Skin epidermis (tissue), 12 donors: ENCODE results near the gene MLLT10.

ENCODE experiments used
- H3K27ac ChIP-seq, 21 experiments: fragments of 200-600 bp; sonication (generic) in 11 of 21; one replicate each; pipeline ENCODE4 v1.5.0; 2020; ENCODE audit warnings: mild to moderate bottlenecking in 3 of 21, inconsistent platforms in 2 of 21, moderate library complexity in 2 of 21
- H3K4me3 ChIP-seq, 7 experiments: fragments of 200-600 bp; sonication (generic) in 2 of 7; one replicate each; pipeline ENCODE4 v1.5.0; 2020; ENCODE audit warnings: inconsistent platforms in 2 of 7, mild to moderate bottlenecking in 2 of 7, moderate library complexity in 1 of 7

MLLT10 gene

DNA sequence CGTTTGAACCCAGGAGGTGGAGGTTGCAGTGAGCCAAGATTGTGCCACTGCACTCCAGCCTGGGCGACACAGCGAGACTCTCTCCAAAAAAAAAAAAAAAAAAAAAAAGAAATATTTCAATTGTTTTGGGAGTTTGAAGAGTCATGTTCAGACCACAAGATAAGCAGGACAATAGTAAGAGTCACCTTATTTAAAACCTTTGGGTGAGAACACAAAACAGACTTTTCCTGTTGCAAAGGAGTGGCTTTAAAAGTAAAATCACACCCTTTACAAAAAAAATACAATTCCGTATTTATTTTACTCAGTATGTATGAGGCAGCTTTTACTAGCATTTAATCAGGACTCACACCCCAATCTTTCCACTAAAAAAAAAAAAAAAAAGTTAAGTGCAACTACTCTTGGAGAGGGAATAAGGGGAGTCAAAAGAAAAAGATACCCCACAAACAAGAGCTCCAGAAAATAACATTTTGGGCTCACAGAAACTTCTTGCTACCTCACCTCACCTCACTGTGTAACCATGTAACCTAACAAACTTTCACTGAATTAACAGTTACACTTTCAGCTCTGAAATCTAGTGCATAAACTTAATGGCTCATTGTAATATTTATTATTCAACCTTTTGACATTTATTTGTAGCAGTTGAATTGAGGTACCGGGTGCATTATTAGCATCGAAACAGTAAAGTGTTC is 19.8 kb upstream of the MLLT10 start:
- Histone ChIP-seq H3K4me3 (peak overlapping the region in 1 of 7 experiments; percentile 64), H3K27ac (peak overlapping the region in 1 of 21 experiments; percentile 39)

DNA sequence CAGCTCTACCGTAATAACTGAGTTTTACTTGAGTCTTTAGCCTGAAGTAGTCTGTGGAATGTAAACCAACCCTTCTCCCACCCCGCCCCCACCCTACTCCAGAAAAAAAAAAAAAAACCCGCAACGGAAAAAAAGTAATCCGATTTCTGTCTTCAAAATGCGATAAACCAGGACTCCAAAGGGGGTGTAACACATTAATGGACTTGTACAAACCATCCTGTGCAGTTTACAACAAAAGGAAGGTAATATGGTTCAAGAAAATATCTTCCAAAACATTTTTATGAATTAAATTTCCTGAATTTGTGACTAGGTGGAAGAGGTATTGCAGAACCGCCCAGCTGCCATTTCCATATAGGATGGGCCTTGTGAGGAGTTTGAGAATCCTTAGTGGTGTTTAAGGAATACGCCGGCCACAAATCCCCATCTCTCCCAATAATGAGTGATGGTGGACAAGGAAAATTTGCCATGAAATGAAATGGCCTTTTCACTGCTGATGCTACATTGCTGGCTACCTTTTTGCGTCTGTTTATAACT is 19.1 kb upstream of the MLLT10 start:
- peak overlapping the region in 3 of 7 experiments; percentile 58 to 65 (median 64) for H3K4me3 ChIP-seq
- peak overlapping the region in 4 of 21 experiments; percentile 14 to 87 (median 28) for H3K27ac ChIP-seq

DNA sequence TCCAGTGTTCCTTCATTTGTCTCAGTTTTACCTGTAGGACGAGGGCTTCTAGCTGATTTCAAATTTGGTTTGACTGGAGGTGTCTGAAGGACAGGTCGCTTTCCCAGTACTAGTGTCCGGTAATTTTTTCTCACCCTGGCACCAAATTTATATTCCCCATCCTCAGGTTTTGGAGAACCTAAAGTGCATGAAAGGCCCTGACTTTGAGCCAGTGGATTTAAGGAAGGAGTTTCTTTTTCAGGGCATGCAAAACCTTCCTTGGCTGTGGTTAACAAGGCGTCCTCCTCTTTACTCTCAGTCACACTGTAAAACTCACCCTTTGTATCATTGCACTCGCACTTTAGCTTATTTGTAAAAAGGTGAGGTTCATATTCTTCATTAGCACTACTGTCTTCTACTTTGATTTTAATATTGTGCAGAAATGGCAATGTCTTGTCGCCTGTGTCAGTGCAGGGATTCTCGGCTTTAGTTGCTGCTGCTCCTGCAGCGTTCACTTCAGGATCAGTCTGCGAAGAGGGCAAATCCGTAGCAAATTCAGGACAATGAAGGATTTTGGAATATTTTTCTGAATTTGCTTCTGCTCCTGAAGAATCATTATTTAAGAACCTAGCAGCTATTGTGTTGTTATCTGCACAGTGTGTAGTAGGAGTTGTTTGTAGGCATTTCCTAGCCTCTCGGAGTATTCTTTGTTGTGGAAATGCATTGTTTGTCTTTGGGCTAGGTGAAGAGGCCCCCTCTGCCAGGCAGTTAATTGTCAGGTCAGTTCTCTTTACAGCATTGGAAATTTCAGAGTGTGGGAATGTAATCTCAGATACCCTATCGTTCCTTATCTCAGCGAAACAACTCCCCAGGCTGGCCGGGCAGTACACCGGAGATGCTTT is 18.4 kb upstream of the MLLT10 start:
- peak overlapping the region; percentile 34 to 65 (median 56) for H3K4me3 ChIP-seq
- H3K27ac ChIP-seq = peak overlapping the region in 13 of 21 experiments; percentile 2 to 92 (median 81)

DNA sequence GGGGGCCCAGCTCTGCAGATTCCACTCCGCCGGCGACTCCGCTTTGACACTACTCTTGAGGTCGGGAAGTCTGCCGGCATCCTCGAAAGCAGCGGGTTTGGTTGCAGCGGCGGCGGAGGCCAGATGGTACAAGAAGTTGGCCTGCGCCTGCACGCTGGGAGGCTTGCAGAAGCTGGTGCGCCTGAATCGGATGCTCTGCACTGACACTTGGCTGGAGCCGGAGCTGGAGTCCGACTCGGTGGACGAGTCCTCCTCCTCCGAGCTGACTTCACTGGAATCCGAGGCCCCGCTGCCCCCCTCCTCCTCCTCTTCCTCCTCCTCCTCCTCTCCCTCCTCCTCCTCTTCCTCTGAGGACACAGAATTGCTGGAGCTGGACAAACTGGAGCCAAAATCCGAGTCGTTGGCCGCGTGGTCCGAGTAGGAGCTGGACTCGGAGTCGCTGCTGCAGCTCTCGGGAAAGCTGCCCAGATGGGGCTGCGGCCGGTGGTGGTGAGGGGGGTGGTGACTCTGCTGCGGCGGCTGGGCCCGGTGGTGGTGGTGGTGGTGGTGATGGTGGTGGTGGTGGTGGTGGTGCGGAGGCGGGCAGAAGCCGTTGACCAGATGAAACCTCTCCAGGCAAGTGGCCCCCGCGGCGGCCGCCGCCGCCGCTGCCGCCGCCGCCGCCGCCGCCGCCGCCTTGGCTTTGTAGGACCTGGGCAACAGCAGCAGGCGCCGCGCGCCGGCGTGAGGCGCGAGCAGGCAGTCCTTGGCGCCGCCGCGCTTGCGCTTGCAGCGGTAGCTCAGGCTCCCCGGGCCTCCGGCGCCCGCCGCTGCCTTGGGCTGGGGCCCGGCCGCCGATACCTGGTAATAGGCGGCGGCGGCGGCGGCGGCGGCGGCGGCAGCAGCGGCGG is 17.5 kb upstream of the MLLT10 start:
- peak overlapping the region; percentile 46 to 65 (median 56) for H3K4me3 ChIP-seq
- H3K27ac ChIP-seq = peak overlapping the region in 15 of 21 experiments; percentile 35 to 92 (median 81)

DNA sequence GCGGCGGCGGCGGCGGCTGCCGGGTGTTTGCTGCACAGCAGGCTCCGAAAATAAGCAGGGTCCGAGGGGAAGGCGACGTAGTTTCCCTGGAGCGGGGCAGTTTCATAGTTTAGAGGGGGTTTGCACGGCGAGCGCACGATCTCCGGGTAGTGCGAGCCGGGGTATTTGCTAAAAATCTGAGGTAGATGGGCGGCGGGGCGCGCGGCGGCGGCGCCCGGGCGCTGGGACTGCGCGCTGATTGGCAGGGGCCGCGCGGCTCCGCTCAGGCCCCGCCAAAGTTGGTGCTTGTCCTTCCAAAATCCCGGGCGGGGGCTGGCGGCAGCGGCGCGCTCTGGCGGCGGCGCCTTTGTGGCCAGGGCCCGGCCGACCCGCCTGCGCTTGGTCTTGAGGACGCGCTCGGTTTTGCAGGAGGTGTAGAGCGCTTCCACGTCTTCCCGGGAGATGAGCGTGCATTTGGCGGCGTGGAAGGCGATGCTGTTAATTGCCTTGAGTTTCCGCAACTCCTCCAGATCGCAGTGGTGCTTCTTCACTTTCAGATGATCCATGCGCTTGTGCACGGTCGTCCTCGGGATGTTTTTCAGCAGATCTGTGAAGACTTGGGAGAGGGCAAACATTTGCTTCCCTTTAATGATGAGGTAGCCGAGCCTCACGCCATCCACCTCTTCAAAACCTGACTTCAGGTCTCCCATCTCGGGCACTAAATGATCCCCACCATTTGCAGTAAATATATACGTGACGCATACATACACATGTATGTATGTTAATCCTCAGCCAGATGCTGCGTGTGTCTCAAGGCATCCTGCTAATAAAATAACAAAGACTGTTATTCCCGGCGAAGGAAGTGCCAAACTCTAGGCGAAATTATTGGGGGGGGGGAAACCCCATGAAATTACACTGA is 16.6 kb upstream of the MLLT10 start:
- H3K27ac ChIP-seq = peak overlapping the region in 20 of 21 experiments; percentile 11 to 92 (median 74)
- peak overlapping the region; percentile 46 to 65 (median 56) for H3K4me3 ChIP-seq

DNA sequence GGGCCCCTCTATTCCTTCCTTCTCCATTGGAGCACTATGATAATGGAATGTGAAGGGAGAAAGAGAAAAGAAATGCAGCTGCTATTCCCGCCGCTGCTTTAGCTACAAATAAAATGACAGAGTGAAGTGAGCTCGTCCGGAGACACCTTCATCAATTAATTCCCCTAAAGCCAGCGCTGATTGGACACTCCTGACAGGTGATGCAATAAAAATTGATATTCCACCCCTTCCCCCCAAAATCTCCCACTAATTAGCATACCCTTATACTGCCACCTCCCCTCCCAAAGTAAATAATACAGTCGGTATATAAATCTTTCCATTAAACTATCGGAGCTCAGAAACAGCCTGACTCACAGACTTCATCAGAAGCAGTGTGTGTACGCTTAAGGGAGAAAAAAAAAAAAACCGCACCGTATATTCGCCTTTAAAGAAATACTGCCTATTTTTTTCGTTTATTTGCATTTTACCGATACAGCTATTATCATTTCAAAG is 15.8 kb upstream of the MLLT10 start:
- Histone ChIP-seq H3K4me3 (peak overlapping the region; percentile 46 to 65 (median 56)), H3K27ac (peak overlapping the region in 19 of 21 experiments; percentile 35 to 92 (median 72))

DNA sequence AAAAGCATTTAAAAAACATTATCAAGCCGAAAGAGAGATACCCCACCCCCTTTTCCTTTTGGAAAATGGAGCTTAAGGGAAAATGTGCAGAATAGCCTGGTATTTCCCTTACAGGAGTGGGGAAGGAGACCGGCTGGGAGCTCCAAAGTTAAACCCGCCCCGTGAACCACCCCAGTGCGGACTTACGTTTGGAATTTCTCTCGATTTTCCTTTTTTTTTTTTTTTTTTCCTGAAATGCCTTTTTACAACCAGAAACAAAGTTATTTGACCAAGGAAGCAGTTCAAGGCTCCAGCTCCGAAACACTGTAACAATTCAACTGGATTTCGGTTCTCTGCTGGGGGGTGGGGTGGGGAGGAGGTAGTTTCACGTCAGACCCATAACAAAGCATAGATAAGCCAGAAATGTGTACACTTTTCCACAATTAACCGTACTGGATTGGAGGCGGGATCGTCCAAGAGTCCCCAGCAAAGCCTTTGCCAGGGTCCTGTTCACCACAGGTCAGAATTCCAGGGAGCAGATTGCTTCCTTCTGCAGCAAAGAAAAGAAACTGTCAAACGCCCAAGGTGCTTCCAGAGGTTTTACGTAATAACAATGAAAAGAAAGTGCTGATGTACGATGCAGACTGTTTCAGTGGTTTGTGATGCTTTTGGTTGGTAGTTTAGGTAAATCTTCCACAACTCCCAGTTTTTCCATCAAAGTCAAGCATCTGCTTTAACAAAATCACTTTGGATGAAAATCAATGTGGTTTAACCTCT is 15.2 kb upstream of the MLLT10 start:
- H3K27ac ChIP-seq = peak overlapping the region in 20 of 21 experiments; percentile 35 to 92 (median 72)
- peak overlapping the region; percentile 46 to 65 (median 56) for H3K4me3 ChIP-seq

DNA sequence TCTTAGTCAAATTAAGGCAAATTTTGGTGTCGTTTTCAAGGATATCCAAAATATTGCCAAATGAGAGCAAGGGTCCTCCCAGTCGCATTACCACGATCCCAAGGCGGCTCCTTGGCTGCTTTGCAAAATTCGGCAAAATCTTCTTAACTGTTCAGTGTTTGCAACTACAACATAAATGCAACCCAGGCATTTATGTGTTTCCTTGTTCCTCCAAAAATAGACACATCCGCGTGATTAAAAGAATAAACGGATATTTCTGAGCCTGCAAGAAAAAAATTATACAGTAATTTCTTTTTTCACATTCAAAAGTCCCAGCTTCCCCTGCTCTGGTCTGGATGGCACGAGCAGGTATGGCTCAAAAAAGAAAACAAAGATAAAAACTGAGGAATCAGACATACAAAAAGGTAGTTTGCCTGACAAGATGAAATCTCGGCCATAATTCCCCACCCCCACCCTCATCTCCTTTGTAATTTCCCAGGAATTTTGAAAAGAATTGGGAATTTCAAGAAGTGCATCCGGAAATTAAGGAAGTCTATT is 14.6 kb upstream of the MLLT10 start:
- Histone ChIP-seq H3K4me3 (peak overlapping the region; percentile 46 to 65 (median 56)), H3K27ac (peak overlapping the region in 20 of 21 experiments; percentile 35 to 92 (median 72))

DNA sequence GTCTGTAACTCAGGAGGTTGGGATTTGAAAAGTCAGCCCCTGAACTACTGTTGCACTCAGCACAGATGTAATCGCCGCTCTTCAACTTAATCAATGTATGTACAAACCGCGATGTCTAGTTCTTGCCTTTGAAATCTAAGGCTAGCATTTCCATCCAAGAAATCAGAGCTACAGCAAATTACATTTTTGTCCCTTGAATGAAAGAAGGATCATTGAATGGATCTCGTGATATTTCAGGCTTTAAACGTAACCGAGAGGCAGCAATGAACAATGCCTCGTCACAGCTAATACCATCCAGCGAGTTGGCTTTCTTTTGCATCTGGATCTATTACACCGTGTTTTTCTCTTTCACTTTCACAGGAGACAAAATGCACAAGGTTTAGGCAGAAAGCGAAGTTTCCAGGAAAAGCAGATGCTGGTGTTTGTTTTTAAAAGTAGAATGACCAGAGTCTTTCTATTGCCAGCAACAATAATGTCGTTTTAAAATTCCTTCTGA is 14.0 kb upstream of the MLLT10 start:
- Histone ChIP-seq H3K4me3 (peak overlapping the region; percentile 46 to 65 (median 56)), H3K27ac (peak overlapping the region in 20 of 21 experiments; percentile 35 to 92 (median 72))

DNA sequence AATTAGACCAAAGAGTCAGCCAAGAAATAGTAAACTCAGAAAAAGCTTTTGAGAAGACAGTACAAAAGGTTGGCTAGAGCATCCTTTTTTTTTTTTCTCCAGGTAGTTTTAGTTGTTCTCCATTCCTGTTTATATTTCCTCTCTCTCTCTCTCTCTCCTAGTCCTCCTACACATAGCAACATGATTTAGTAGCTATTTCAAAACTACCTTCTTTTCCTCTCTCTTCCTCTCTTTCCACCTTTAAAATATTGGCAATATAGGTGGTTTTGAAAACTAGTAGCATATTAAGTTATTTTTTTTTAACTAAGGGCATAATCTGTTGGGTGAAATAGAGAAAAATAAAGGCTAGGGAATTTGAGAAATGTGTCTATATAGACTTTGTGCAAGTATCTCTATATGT is 13.5 kb upstream of the MLLT10 start:
- Histone ChIP-seq H3K4me3 (peak overlapping the region in 6 of 7 experiments; percentile 46 to 65 (median 57)), H3K27ac (peak overlapping the region in 20 of 21 experiments; percentile 35 to 92 (median 72))

DNA sequence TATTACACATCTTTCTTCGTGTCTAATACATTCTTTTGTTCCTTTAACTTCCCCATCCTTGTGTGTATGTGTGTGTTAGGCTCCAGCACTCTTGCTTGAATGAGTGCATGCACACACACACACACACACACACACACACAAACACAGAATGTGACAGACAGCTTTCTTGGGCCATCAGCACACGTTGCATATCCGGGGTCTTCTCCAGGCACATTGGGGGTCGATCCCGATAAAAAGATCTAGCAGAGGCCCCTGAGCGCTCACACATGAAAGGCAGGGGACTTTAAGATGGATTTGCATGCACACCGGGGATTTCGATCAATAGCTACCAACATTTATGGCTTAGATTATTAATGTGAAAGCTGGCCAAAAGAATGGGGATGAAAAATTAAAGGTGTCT is 13.1 kb upstream of the MLLT10 start:
- Histone ChIP-seq H3K27ac (peak overlapping the region in 15 of 21 experiments; percentile 52 to 92 (median 73)), H3K4me3 (no peak overlapping the region)

DNA sequence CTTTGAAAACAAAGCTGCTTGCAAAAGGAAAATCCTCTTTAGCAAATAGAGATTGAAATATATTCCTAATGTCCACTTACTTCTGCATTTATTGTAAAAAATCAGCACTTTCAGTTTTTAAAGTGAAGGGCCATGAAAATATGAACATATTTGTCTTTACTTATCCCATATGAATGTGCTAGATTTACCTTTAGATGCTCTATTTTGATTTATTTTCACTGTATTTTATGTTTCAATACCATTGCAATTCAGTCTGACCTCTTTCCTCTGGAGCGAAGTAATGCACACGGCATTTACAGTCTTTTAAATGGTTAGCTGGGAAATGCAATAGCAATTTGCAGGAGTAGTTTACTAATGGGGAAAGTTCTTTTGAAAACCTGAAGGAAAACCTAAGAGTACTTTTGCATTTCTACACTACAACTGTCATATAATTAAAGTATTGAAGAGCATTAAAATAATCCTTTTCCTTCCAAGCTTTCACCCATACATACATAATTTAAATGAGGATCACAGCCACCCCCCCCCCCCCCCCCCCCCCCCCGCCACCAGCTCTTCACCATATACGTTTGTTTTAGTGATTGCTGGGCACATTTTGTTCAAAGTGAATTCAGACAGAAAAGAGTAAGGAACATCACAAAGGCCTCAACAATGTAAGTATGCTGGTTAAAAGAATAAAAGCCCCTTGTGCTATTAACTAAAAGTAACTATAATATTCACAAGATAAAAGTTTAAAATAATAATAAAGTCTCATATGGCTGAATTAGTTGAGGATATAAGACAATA is 12.1 kb upstream of the MLLT10 start:
- Histone ChIP-seq H3K4me3 (no peak overlapping the region), H3K27ac (peak overlapping the region in 6 of 21 experiments; percentile 29 to 96 (median 72))

DNA sequence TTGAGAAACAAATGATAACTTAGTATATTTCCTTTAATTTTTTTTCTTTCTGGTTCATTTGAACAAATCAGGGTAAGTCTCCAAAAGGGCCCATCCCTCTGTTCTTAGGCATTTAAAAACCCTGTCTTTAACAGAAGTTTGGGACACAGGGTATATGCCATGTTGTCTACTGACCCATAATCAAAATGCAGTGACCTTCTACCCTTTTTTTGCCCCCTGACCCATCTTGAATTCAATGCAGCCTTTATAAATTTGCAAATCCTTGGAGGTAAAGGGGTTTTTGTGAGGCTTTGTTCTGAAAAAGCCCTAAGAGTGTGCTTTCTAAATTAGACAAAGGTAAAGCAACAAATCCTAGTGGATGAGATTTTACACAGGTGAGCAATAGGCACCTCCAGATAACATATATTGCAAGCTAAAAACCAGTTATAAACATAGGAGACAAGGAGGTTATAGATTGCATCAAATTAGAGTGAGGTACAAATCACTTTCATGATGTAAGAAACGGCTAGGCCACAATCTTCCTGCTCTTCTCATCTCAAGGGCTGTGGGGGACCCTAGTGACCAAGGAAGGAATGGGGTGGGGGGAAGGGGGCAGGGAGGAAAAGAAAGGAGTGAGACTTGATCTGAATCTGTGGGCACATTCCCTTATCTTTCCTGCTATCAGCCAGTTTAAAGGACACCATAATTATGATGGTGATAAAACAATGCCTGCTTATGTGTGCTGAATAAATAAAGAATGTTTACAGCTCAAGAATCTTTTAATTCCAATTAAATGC is 11.2 kb upstream of the MLLT10 start:
- Histone ChIP-seq H3K4me3 (no peak overlapping the region), H3K27ac (peak overlapping the region in 13 of 21 experiments; percentile 5 to 100 (median 97))

DNA sequence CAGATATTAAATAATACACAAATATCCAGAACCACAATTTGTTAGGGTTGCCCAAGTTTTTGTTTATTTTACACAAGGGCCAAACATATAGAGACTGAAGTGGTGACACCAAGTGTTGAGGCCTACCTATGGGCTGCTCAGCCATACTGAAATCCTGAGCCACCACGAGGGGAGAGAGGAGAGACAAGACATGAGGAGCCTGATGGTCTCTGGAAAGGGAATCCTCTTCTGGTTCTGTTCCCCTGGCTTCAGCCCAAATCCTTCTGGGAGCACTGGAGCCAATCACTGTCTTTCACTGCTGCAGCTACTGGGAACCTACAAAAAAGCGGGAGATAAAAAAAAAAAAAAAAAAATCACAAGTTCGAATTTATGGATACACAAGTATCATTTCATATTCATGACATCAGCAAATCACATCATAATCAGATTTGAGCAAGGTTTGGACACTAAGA is 10.4 kb upstream of the MLLT10 start:
- Histone ChIP-seq H3K4me3 (no peak overlapping the region), H3K27ac (peak overlapping the region in 16 of 21 experiments; percentile 5 to 100 (median 98))

DNA sequence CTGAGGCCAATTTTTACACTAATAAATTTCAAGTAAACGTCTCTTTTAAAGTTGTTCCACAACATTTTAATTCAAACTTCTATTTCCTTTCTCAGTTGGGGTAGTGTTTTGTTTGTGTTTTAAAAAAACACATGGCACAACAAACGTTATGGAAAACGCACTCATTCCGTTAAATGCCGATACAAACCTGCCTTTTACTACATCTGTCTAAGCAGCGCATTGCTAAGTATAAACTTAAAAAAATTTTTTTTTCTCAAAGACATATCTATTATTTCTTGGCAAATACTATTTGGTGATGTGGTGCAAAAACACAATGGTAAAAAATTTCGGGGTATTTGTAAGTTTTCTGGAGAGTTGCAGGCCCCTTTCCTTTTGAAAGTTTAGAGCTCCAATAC is 9.9 kb upstream of the MLLT10 start:
- Histone ChIP-seq H3K4me3 (peak overlapping the region in 3 of 7 experiments; percentile 57 to 74 (median 65)), H3K27ac (peak overlapping the region in 20 of 21 experiments; percentile 94 to 100 (median 98))
